GM19397 (cell line): ENCODE measurements around the gene LYPD8.
A peak's percentile ranks its signal among the peaks of the same experiment; 100 is the strongest.
"Not testable (repeated sequence)": the region's sequence is repeated elsewhere in the genome, so short reads cannot be mapped to it uniquely, and the experiment has no call there.

ENCODE experiments used
- ATAC-seq: cut with Tn5 transposase; IDR thresholded peaks from one replicate; pipeline ENCODE4 v1.9.1; 2021; ENCODE audit warnings: mild to moderate bottlenecking, moderate library complexity; ENCODE audit not compliant: unreplicated experiment

The LYPD8 gene, protein sequence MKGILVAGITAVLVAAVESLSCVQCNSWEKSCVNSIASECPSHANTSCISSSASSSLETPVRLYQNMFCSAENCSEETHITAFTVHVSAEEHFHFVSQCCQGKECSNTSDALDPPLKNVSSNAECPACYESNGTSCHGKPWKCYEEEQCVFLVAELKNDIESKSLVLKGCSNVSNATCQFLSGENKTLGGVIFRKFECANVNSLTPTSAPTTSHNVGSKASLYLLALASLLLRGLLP

DNA sequence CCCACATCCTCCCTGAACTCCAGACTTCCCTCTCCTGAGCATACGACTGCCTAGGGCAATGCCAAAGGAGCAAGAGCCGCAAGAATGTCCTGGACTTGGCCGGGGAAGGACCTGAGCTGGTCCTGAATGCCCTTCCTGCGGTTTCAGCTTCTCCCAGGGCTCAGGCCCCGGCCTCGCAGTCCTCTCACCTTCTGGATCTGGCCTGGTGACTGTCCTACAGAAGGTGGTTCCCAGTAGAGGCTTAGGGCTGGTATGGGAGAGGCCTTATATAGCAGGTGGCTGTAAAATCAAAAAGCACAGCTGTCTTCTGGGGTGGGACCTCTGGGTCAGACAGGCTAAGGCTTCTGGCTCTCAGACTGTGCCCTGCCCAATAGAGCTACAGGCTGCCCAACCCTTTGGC is at the start of gene LYPD8:
Gene LYPD8, minus strand, starts transcription at position 243 of the 400 bp plus-strand sequence. CDS start 4,678 bp downstream, outside the sequence.
- no peak for ATAC-seq

DNA sequence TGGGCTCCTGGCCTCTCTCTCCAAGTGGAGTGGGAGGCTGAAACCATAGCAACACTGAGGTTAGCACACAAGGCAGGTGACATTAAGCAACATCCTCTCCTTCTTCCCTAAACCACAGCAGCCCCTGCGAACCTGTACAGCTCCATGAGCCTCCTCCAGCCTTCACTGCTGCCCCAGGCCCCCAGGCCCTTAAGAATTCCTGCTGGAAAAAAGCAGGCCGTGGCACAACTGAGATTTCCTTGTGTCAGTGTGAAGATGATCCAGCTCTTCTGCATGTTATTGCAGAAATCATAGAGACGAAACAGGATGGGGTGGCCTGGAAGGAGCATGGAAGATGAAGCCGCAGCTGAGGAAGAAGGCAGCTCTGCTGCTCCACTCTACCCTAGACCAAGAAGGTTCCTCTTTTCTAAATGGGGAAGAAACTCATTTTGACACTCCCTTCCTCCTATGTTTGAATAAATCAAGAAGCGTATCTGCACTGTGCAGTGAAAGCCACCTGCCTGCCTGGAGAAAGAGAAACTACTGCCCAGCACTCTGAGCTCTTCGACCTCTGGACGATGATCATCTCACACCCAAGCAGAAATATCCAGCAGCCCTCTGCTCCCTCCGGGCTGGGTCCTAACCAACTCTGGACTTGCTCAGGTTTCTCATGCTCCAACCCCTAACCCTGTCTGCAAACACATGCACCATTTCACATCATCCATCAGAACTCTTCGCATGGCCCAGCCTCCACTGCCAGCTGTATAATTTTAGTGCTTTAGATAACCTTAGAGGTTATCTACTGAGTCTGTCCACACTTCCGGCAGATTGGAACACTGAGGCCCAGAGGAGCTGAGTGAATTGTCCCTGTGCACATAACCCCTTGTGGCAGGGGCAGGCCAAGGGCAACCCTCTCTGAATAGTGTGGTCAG is 49.5 kb upstream of the LYPD8 start:
- ATAC-seq: peak; percentile 86

DNA sequence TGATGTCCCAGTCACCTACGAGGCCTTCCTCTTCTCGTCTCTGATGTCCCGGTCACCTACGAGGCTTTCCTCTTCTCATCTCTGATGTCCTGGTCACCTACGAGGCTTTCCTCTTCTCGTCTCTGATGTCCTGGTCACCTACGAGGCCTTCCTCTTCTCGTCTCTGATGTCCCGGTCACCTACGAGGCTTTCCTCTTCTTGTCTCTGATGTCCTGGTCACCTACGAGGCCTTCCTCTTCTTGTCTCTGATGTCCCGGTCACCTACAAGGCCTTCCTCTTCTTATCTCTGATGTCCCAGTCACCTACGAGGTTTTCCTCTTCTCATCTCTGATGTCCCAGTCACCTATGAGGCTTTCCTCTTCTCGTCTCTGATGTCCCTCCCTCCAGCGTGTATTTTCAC is 47.9 kb upstream of the LYPD8 start:
- ATAC-seq: not testable (repeated sequence)

DNA sequence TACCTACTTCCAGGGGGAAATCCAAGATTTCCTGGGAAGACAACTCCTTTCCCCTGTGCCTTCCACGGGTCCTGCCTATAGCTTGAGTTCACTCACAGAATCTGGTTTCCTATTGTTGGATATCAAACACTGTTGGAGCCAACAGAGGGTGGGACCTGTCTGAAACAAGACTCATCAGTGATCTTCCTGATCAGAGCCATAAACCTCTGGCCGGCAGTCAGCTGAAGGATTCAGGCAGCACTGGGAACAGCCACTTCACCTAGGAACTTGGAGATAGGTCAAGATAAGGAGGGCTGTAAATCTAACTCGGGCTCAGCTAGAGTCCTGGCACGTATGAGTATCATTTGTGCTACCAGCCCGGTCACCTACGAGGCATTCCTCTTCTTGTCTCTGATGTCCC is 46.9 kb upstream of the LYPD8 start:
- no peak for ATAC-seq

DNA sequence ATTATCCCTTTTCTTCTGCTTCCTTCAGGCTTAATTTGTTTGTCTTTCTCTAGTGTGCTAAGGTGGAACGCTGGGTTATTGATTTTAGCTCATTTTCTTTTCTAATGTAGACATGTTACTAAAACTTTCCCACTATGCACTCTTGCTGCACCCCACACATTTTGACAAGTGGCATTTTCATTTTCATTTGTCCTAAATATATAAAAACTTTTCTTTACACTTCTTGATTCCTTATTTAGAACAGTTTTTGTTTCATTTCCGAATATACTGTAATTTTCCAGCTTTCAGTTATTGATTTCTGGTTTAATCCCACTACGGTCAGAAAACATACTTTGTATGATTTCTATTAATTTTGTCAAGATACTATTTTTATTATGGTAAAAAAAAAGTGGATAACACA is 44.9 kb upstream of the LYPD8 start:
- no peak for ATAC-seq

DNA sequence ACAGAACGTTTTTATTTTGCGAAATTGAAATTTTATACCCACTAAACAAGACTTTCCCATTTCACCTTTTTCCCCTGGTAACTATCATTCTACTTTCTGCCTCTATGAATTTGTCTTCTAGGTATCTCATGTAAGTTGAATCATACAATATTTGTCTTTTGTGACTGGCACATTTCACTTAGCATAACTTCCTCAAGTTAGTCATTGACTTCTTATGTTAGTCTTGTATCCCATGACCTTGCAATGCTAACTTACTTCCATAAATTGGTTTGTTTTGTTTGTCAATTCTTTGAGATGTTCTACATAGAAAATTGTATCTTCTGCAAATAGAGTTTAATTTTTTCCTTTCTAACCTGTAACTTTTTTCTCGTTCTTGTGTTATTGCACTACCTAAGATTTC is 43.2 kb upstream of the LYPD8 start:
- ATAC-seq: no peak

DNA sequence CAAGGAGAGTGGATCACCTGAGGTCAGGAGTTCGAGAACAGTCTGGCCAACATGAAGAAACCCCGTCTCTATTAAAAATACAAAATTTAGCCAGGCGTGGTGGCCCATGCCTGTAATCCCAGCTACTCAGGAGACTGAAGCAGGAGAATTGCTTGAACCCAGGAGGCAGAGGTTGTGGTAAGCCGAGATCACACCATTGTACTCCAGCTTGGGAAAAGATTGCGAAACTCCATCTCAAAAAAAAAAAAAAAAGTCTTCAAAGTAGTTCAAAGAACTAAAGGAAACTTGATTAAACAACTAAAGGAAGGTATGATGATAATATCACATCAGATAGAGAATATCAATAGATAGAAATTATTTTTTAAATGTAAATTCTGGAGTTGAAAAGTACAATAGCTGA is 39.1 kb upstream of the LYPD8 start:
- ATAC-seq: not testable (repeated sequence)

DNA sequence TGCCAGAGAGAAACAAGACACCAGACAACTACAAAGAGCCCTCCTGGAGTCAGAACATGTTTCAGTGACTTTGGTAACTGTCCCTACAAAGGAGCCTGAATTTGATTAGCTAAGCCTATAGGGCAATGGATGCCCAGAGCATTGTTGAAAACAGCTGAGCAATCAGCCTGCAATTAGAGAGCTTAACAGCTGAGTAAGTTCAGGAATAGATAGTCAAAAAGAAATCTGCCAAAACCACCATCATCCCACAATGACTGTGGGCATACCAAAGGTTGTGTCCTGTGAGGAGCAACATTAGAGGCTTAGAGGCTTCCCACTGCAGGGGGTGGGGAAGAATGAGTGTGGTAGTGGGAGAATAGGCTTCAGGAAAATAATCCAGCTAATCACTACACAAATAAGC is 38.0 kb upstream of the LYPD8 start:
- peak; percentile 75 for ATAC-seq

DNA sequence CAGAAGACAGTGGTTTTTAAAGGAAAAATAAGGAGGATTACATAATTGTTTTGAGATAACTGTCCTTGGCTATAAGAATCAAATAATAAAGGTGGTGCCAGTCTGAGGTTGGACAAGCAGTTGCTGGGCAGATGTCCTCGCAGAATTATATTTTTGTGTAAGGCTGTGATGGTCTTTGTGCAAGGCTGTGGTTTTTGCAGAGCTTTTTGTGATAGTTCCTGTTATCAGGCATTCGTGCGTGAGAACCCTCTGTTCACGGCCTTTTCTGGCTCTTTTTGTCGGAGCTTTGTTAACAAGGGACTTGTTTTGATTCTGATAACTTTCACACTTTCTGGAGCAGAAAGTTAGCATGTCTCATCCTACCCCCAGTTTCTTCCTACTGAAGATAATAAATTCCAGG is 36.8 kb upstream of the LYPD8 start:
- peak; percentile 47 for ATAC-seq

DNA sequence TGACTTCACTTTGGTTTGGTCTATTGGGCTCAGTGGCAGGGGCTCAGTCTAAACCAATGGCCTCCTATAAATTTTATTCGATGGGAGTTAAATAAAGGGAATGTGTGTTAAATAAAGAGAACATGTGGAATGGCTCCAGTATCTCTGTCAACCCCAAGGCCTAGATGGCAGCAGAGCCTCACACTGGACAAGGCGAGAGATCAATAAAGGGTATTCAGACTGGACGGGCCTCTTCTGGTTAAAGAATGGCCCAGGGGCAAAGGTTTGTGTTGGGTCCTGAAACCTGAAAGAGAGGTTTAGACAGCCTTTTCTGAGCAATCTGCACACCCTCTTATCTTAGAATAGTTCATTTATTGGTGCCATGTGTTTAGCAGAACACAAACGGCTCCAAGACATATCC is 35.5 kb upstream of the LYPD8 start:
- ATAC-seq: no peak

DNA sequence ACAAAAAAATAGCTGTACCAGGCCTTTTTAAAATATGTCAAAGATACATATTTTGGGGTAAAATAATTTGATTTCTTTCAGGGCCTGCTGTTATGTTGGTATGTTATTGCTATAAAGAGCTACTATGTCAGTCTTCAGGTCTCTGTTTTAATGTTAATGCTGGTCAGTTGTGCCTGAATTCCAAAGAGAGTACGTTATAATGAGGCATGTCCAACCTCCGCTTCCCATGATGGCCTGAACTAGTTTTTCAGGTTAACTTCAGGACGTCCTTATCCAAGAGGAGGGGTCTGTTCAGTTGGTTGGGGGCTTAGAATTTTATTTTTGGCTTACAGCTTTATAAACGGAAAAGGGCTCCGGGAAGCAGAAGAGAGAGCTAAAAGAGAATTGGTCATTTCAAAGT is 34.9 kb upstream of the LYPD8 start:
- ATAC-seq: no peak

DNA sequence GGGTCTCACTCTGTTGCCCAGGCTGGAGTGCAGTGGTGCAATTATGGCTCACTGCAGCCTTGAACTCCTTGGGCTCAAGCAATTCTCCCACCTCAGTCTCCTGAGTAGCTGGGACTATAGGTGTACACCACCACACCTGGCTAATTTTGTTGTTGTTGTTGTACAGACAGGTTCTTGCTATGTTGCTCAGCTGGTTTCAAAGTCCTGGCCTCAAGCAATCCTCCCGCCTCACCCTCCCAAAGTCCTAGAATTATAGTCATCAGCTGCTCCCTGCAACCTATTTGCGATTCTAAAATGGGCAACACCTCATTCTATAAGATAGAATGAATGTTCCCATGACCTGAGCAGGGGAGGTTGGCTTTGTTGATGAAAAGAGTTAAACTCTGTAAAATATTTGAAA is 33.8 kb upstream of the LYPD8 start:
- ATAC-seq: not testable (repeated sequence)

DNA sequence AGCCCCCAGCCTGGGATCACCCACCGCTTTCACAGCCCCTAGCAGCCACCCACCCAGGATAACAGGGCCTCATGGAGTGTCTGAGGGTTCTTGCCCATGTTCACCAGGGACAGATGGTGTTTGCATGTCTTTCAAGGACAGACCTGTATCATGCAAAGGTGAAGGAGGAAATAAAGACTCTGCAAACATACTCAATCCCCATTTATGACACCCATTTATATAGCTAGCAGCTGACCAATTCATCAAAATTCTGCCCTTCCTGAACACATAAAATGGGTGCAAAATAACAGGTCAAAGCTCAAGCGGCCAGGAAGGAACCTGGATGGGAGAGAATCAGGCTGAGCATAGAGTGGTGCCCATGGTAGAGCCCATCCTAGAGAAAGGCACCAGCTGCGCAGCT is 32.8 kb upstream of the LYPD8 start:
- ATAC-seq: no peak

DNA sequence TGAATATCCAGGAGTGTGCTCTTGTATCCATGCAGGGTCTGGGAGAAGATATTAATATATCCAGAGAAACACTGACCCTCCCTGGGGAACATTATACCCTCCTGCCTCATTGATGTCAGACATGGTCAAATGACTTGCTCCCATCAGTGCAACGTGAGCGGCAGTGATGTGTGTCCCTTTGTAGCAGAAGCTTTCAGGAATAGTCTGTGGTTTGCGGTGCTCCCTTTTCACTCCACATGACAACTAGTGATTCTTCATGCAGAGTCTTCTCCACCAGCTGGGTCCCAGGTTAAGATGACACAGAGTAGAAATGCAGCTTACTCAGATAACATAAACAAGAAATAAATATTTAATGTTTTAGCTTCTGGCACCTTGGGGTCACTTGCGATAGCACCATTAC is 31.9 kb upstream of the LYPD8 start:
- ATAC-seq: no peak

DNA sequence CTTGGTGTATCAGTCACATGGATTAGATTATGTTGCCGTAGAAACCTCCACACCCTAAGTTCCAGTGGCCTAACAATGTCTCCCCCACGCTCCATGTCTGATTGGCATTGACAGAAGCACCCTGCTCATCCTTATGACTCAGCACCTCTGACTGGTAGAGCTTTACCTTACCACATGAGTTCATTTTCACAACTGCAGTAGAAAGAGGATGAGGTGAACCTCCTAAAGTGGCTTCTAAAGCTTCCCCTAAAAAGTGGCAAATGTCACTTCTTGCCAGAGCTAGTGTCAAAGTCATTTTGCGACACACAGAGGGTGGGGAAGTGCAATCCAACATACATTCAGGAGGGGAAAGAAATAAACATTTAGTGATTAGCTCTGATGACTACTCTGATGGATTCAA is 30.6 kb upstream of the LYPD8 start:
- no peak for ATAC-seq

DNA sequence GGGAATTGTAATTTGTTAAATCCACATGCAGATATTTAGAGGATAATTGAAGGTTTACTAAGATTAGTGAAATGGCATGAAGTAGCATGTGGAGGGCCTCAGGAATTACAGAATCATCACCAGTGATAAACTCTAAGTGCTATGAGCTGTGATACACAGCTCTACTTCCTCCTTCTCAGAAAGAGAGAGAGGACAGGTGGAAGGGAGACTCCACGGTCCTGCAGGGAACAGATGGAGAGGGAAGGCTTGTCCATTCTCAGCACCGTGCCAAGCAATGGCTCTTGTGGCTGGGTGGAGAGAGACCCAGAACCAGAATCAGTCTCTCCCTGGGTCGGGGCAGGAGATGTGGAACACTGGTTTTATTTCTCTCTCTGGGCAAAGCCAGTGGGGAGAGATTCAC is 27.8 kb upstream of the LYPD8 start:
- no peak for ATAC-seq

DNA sequence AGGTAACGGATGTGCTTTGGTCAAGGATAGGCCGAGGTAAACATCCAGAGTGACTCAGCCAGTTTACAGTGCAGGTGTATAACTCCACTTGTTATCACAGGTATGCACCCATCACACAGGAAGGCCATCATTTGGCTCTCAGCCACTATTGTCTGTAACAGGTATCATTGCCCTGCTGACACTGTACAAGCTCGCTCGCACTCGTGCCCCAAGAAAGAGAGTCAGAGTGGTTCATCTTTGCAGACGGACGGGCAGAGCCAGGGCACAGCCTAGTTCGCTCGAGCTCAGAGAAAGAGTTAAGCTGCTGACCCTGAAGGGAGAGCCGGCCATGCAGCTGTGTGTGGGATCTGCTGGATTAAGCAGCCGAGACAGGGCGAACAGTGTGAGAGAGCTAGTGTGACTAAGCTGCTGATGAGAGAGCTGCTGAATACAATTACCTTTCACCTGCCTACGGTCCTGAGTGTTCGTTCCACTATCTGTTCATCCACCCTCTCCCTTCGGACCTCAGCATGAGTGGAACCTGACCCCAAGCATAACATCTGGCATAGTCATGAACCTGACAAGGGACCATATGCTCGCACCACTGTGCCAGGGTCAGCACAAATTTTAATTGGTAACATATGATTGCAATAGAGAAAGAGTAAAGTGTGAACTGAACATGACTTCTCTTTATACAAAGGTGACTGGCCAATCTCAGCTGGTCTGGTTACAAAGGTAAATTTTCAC is 27.0 kb upstream of the LYPD8 start:
- no peak for ATAC-seq

DNA sequence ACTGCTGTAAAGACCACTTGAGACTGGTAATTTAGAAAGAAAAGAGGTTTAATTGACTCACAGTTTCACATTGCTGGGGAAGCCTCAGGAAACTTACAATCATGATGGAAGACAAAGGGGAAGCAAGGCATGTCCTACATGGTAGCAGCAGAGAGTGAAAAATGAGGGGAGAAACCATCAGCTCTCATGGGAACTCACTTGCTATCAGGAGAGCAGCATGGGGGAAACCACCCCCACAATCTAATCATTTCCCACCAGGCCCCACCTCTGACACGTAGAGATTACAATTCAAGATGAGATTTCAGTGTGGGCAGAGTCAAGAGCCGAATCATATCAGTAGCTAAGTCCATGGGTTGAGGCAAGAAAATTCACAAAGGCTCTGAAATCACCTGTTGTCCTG is 23.8 kb upstream of the LYPD8 start:
- ATAC-seq: no peak

DNA sequence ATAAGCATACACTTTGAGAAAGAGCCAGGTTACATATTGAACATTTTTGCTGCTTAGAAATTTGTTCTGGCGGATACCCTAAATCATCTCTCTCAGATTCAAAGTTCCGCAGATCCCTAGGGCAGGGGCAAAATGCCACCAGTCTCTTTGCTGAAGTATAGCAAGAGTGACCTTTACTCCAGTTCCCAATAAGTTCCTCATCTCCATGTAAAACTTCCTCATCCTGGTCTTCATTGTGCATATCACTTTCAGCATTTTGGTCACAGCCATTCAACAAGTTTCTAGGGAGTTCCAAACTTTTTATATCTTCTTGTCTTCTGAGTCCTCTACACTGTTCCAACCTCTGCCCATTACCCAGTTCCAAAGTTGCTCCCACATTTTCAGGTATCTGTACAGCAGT is 23.3 kb upstream of the LYPD8 start:
- no peak for ATAC-seq

DNA sequence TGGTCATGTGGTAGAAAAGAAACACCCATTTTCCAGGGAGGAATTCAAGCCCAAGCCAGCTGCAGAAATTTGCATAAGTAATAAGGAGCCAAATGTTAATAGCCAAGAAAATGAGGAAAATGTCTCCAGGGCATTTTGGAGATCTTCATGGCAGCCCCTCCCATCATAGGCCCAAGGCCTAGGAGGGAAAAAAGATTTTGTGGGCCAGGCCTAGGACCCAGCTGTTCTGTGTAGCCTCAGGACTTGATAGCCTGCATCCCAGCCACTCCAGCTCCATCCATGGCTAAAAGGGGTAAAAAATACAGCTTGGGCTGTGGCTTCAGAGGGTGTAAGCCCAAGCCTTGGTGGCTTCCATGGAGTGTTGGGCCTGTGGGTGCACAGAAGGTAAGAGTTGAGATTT is 21.4 kb upstream of the LYPD8 start:
- ATAC-seq: no peak

DNA sequence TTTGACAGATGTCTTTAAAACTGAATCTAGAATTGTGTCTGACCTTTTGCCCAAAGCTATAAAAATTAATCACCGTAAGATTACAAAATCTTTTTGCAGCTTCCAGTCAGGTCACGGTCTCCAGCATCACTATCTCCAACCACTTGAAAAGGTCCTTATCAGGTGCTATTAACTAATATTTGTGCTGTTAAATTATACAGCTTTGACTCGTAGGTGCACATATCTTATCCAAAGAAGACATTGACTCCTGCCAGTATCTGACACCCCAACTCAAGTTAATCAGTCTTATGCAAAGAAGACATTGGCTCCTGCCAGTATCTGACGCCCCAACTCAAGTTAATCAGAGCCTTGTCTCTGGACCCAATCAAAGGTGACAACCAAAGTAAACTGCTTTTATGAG is 19.9 kb upstream of the LYPD8 start:
- no peak for ATAC-seq

DNA sequence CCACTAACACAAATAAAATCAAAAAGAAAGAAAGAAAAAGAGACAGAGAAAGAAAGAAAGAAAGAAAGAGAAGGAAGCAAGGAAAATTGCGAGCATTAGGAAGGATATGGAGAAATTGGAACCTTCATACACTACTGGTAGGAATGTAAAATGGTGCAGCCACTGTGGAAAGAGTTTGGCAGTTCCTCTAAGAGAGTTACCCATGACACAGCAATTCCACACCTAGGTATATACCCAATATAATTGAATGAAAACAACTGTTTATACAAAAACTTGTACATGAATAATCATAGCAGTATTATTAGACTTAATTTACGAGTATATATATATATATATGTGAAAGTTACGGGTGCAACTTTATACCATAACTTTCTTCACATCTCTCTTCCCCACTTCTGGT is 4.1 kb upstream of the LYPD8 start:
- no peak for ATAC-seq
